ENCODE measurements around the gene ABCA13. TPM values are rescaled to one million over a fixed set of nuclear protein-coding genes. Genes with fewer than 3 reads are reported as not detected.

Gene ABCA13
- total RNA-seq, 4 donors from 2014 or later = under 0.01 to 0.54 (median 0.04) TPM; not detected in 1

- ATAC-seq = no peak
These were observed 377.4 kb downstream of the ABCA13 start for GRCh38 chr7:48548667-48549066.

DNA sequence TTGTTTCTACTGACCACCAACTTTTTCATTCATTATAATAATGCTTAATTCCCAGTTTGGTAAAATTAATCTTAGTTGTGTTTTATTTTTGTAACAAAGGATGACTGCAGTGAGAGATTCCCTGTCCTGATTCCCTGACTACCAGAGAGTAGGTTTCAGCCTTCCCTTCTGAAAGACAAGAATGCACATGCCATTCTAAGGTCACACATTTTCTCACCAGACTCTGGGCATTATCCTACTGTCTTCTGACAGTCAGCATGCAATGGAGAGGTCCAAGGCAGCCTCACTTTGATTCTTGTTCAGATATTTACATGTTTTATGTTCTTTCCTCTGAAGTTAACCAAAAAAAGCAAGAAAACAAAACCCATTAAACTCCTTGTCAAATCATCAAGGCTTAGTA, 380.4 kb downstream of the ABCA13 start:
- peaks cover 0 to 17% (median 0%) of the 10 kb centered on the region in 3 donors for H3K9me3 ChIP-seq
- H3K4me3 ChIP-seq = no peak overlapping the region
- H3K4me1 ChIP-seq = no peaks in the 10 kb centered on the region
- no peaks in the 10 kb centered on the region for H3K27me3 ChIP-seq
- TF ChIP-seq POLR2AphosphoS5 (IDR thresholded peaks at IDR 0.05) (no peak), POLR2A (IDR thresholded peaks at IDR 0.05) (no peak), EP300 (IDR thresholded peaks at IDR 0.05) (no peak)
- TF ChIP-seq, protein P1, sequence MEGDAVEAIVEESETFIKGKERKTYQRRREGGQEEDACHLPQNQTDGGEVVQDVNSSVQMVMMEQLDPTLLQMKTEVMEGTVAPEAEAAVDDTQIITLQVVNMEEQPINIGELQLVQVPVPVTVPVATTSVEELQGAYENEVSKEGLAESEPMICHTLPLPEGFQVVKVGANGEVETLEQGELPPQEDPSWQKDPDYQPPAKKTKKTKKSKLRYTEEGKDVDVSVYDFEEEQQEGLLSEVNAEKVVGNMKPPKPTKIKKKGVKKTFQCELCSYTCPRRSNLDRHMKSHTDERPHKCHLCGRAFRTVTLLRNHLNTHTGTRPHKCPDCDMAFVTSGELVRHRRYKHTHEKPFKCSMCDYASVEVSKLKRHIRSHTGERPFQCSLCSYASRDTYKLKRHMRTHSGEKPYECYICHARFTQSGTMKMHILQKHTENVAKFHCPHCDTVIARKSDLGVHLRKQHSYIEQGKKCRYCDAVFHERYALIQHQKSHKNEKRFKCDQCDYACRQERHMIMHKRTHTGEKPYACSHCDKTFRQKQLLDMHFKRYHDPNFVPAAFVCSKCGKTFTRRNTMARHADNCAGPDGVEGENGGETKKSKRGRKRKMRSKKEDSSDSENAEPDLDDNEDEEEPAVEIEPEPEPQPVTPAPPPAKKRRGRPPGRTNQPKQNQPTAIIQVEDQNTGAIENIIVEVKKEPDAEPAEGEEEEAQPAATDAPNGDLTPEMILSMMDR (IDR thresholded peaks at IDR 0.05) = no peak
- no peak for ATAC-seq
- no peaks in the 10 kb centered on the region for H3K36me3 ChIP-seq
- no peak overlapping the region for H3K27ac ChIP-seq

More at GRCh38 chr7:48548667-48549066, 377.4 kb downstream of the ABCA13 start:
- Histone ChIP-seq H3K4me3 (no peak overlapping the region), H3K9me3 (peaks cover 0 to 11% (median 0%) of the 10 kb centered on the region in 3 donors), H3K4me1 (no peaks in the 10 kb centered on the region), H3K27ac (no peak overlapping the region), H3K27me3 (no peaks in the 10 kb centered on the region), H3K36me3 (no peaks in the 10 kb centered on the region)
- WGBS, 2 donors (ENCODE audit: low coverage in 1 of 2) = 71% methylated on average over 2 of the region's 2 CpGs; no CpG with 5 or more reads in 1 of the 2 donors
- no peak for TF ChIP-seq POLR2AphosphoS5 (IDR thresholded peaks at IDR 0.05)
- no peak for TF ChIP-seq POLR2A (IDR thresholded peaks at IDR 0.05)
- no peak for TF ChIP-seq EP300 (IDR thresholded peaks at IDR 0.05)
- TF ChIP-seq, protein P1 (IDR thresholded peaks at IDR 0.05) = no peak

- TF ChIP-seq EP300 (IDR thresholded peaks at IDR 0.05) (no peak), POLR2AphosphoS5 (IDR thresholded peaks at IDR 0.05) (no peak), POLR2A (IDR thresholded peaks at IDR 0.05) (no peak)
- TF ChIP-seq, protein P1 (IDR thresholded peaks at IDR 0.05) = no peak
- H3K27me3 ChIP-seq = no peaks in the 10 kb centered on the region
- no peaks in the 10 kb centered on the region for H3K9me3 ChIP-seq
- no peak for ATAC-seq
- H3K4me3 ChIP-seq = no peak overlapping the region
- H3K27ac ChIP-seq = no peak overlapping the region
- H3K36me3 ChIP-seq = no peaks in the 10 kb centered on the region
- 60% methylated on average over 1 of the region's 1 CpG; no CpG with 5 or more reads in 1 of the 2 donors for WGBS, 2 donors (ENCODE audit: low coverage in 1 of 2)
- H3K4me1 ChIP-seq = no peaks in the 10 kb centered on the region
These were observed 392.1 kb downstream of the ABCA13 start for GRCh38 chr7:48563334-48563733.

DNA sequence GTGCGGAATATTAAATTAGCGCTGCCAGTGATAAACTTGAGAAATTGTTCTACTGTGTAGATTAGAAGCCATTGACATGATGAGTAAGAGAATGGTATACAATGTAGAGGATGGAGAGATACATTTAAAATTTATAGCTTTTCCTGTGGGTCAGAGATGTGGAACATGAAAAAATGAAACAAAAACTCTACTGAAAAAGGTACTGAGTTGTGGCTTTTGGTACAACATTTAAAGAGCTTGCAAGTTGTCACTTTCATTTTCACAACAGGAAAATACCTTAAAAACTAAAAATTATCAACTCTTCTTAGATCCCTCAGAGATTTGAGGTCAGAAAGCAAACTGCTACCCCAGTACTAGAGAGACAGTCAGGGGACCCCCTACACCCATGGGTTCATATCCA, 404.3 kb downstream of the ABCA13 start:
- TF ChIP-seq EP300 (IDR thresholded peaks at IDR 0.05) = no peak
- no peaks in the 10 kb centered on the region for H3K4me1 ChIP-seq

DNA sequence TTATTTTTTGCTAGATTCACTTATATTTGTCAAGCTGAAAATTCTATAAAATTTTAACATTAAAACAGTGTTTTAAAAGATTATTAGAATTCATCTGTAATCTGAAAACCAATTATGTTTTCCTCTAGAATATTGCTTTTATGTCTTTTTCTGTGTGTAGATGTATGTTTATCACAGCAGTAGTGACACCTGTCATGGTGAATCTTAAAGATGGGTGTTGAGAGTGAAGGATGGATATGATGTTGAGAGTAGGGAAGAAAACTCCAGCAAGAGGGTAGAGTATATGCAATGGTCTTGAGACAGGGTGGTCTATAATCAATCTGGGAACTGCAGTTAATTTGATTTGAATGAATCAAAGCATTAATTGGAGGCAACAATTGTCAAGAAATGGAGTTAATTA, 416.2 kb downstream of the ABCA13 start:
- no peak overlapping the region for H3K4me3 ChIP-seq
- no peaks in the 10 kb centered on the region for H3K36me3 ChIP-seq
- no peaks in the 10 kb centered on the region for H3K4me1 ChIP-seq
- H3K9me3 ChIP-seq = no peaks in the 10 kb centered on the region
- H3K27ac ChIP-seq = no peak overlapping the region
- TF ChIP-seq POLR2AphosphoS5 (IDR thresholded peaks at IDR 0.05) = no peak
- TF ChIP-seq, protein P1 (IDR thresholded peaks at IDR 0.05) = no peak
- TF ChIP-seq POLR2A (IDR thresholded peaks at IDR 0.05) = no peak
- TF ChIP-seq EP300 (IDR thresholded peaks at IDR 0.05) = no peak
- no peak for ATAC-seq
- no peaks in the 10 kb centered on the region for H3K27me3 ChIP-seq

More for the DNA sequence above, 404.3 kb downstream of the ABCA13 start:
- Histone ChIP-seq H3K36me3 (no peaks in the 10 kb centered on the region), H3K9me3 (peaks cover 0 to 9% (median 0%) of the 10 kb centered on the region in 3 donors), H3K27me3 (no peaks in the 10 kb centered on the region), H3K27ac (no peak overlapping the region), H3K4me3 (no peak overlapping the region)
- WGBS, 2 donors (ENCODE audit: low coverage in 1 of 2) = 98 to 100% methylated on average over 2 of the region's 2 CpGs
- ATAC-seq = no peak

Measured in gastroesophageal sphincter (tissue), 4 donors.